GM19035 (cell line): ENCODE data around the gene ANKRD6.
"Not testable (repeated sequence)": the region's sequence is repeated elsewhere in the genome, so short reads cannot be mapped to it uniquely, and the experiment has no call there.

ENCODE experiments used
- ATAC-seq: cut with Tn5 transposase; IDR thresholded peaks from one replicate; pipeline ENCODE4 v1.9.1; 2021; ENCODE audit not compliant: unreplicated experiment

Gene ANKRD6

GRCh38 chr6:89591745-89592144 lies 158.8 kb downstream of the ANKRD6 start:
- no peak for ATAC-seq

GRCh38 chr6:89596056-89596455 lies 163.1 kb downstream of the ANKRD6 start:
- ATAC-seq, result peak; percentile 76

- no peak for ATAC-seq
Measured at GRCh38 chr6:89596484-89596883, 163.5 kb downstream of the ANKRD6 start.

GRCh38 chr6:89597372-89597771 lies 164.4 kb downstream of the ANKRD6 start:
- no peak for ATAC-seq

- ATAC-seq, result no peak
Measured at GRCh38 chr6:89597988-89598387, 165.0 kb downstream of the ANKRD6 start.

GRCh38 chr6:89599727-89600126 lies 166.8 kb downstream of the ANKRD6 start:
- no peak for ATAC-seq

- no peak for ATAC-seq
Measured at GRCh38 chr6:89602166-89602565, 169.2 kb downstream of the ANKRD6 start.

GRCh38 chr6:89604653-89605052 lies 171.7 kb downstream of the ANKRD6 start:
- no peak for ATAC-seq

GRCh38 chr6:89605861-89606260 lies 172.9 kb downstream of the ANKRD6 start:
- ATAC-seq, result no peak

GRCh38 chr6:89610149-89610642 lies 177.2 kb downstream of the ANKRD6 start:
- ATAC-seq, result peak; percentile 77

GRCh38 chr6:89611666-89612065 lies 178.7 kb downstream of the ANKRD6 start:
- no peak for ATAC-seq

GRCh38 chr6:89612121-89612520 lies 179.2 kb downstream of the ANKRD6 start:
- no peak for ATAC-seq

- ATAC-seq, result no peak
Measured at GRCh38 chr6:89613790-89614189, 180.8 kb downstream of the ANKRD6 start.

GRCh38 chr6:89615882-89616281 lies 182.9 kb downstream of the ANKRD6 start:
- ATAC-seq, result no peak

GRCh38 chr6:89616531-89616930 lies 183.6 kb downstream of the ANKRD6 start:
- no peak for ATAC-seq

- ATAC-seq, result no peak
Measured at GRCh38 chr6:89618026-89618425, 185.1 kb downstream of the ANKRD6 start.

GRCh38 chr6:89619567-89619966 lies 186.6 kb downstream of the ANKRD6 start:
- ATAC-seq, result no peak

GRCh38 chr6:89623749-89624148 lies 190.8 kb downstream of the ANKRD6 start:
- no peak for ATAC-seq

- no peak for ATAC-seq
Measured at GRCh38 chr6:89630488-89630887, 197.5 kb downstream of the ANKRD6 start.

- not testable (repeated sequence) for ATAC-seq
Measured at GRCh38 chr6:89636412-89636811, 203.5 kb downstream of the ANKRD6 start.

GRCh38 chr6:89637960-89638319 lies 205.0 kb downstream of the ANKRD6 start:
- peak; percentile 5 for ATAC-seq

- peak; percentile 98 for ATAC-seq
Measured at GRCh38 chr6:89638320-89639195, 205.6 kb downstream of the ANKRD6 start, which contains the start of gene LYRM2. TSS of gene LYRM2 (minus strand) at chr6:89638747. CDS start at chr6:89638716, 31 bp downstream.

- ATAC-seq, result no peak
Measured at GRCh38 chr6:89640804-89641203, 207.9 kb downstream of the ANKRD6 start.
